Measurements from ENCODE around the gene ZNF74. TPM values are rescaled to one million over a fixed set of nuclear protein-coding genes. Genes with fewer than 3 reads are reported as not detected.

ZNF74 gene
- total and polyA plus RNA-seq, 7 donors, result 2.1 to 4.8 (median 4.0) TPM

- Histone ChIP-seq H3K9me3 (no peaks in the 10 kb centered on the region), H3K27ac (no peak overlapping the region), H3K4me3 (no peak overlapping the region), H3K4me1 (no peaks in the 10 kb centered on the region), H3K27me3 (ENCODE audit: insufficient read depth in 3 of 3, low read length in 2 of 3) (no peaks in the 10 kb centered on the region), H3K36me3 (ENCODE audit: insufficient read depth in 1 of 2, low read depth in 1 of 2) (peaks cover 0 to 40% of the 10 kb centered on the region in 2 donors)
- 94 to 98% (median 97%) methylated on average over 3 of the region's 3 CpGs for WGBS, 3 donors
- no peak for DNase-seq
- no peak for ATAC-seq
- intact Hi-C loops (cut with DNase I), result no loop called here
- no peak for TF ChIP-seq CTCF (IDR thresholded peaks at IDR 0.05)
These were observed 59.3 kb downstream of the ZNF74 start for GRCh38 chr22:20453222-20453621.

- H3K36me3 ChIP-seq (ENCODE audit: insufficient read depth in 1 of 2, low read depth in 1 of 2), result peaks cover 0 to 43% of the 10 kb centered on the region in 2 donors
These were observed 61.7 kb downstream of the ZNF74 start for GRCh38 chr22:20455709-20456063.

GRCh38 chr22:20456064-20456721 is 62.2 kb downstream of the ZNF74 start:
- WGBS, 3 donors, result 15 to 31% (median 17%) methylated on average over 6 of the region's 6 CpGs
- ATAC-seq, result peak; percentile 67 to 92 (median 88)

More at GRCh38 chr22:20455709-20456063, 61.7 kb downstream of the ZNF74 start:
- intact Hi-C loops (cut with DNase I), result loop anchor here (1.0 to 2.0 kb wide), 2 partner anchors 36 to 37 kb away; no protein-coding TSS in a partner anchor
- Histone ChIP-seq H3K27me3 (ENCODE audit: insufficient read depth in 3 of 3, low read length in 2 of 3) (no peaks in the 10 kb centered on the region), H3K4me1 (no peaks in the 10 kb centered on the region), H3K27ac (no peak overlapping the region), H3K9me3 (no peaks in the 10 kb centered on the region), H3K4me3 (no peak overlapping the region)
- TF ChIP-seq CTCF (IDR thresholded peaks at IDR 0.05), result no peak
- DNase-seq, result no peak
- no peak for ATAC-seq
- WGBS, 3 donors, result 89 to 94% (median 90%) methylated on average over 8 of the region's 8 CpGs

GRCh38 chr22:20456722-20457076 is 62.7 kb downstream of the ZNF74 start:
- no peak for TF ChIP-seq CTCF (IDR thresholded peaks at IDR 0.05)
- H3K27ac ChIP-seq, result no peak overlapping the region
- H3K4me1 ChIP-seq, result no peaks in the 10 kb centered on the region
- DNase-seq (no peak), ATAC-seq (no peak)
- WGBS, 3 donors, result 96 to 100% (median 100%) methylated on average over 3 of the region's 3 CpGs
- no peak overlapping the region for H3K4me3 ChIP-seq
- intact Hi-C loops (cut with DNase I), result loop anchor here (1.0 to 2.0 kb wide), 2 partner anchors 37 to 38 kb away; no protein-coding TSS in a partner anchor
- H3K9me3 ChIP-seq, result no peaks in the 10 kb centered on the region
- H3K36me3 ChIP-seq (ENCODE audit: insufficient read depth in 1 of 2, low read depth in 1 of 2), result peaks cover 0 to 43% of the 10 kb centered on the region in 2 donors
- no peaks in the 10 kb centered on the region for H3K27me3 ChIP-seq (ENCODE audit: insufficient read depth in 3 of 3, low read length in 2 of 3)

More at GRCh38 chr22:20456064-20456721, 62.2 kb downstream of the ZNF74 start:
- H3K27me3 ChIP-seq (ENCODE audit: insufficient read depth in 3 of 3, low read length in 2 of 3), result no peaks in the 10 kb centered on the region
- peak; percentile 82 for TF ChIP-seq CTCF (IDR thresholded peaks at IDR 0.05)
- no peaks in the 10 kb centered on the region for H3K9me3 ChIP-seq
- no peaks in the 10 kb centered on the region for H3K4me1 ChIP-seq
- intact Hi-C loops (cut with DNase I), result loop anchor here (1.0 to 2.0 kb wide), 2 partner anchors 37 kb away; no protein-coding TSS in a partner anchor
- H3K4me3 ChIP-seq, result no peak overlapping the region
- peak; percentile 75 to 85 for DNase-seq
- peaks cover 0 to 43% of the 10 kb centered on the region in 2 donors for H3K36me3 ChIP-seq (ENCODE audit: insufficient read depth in 1 of 2, low read depth in 1 of 2)
- no peak overlapping the region for H3K27ac ChIP-seq

Measured in psoas muscle (tissue), 8 donors.